ENCODE measurements around the gene RDH12. TPM values are rescaled to one million over a fixed set of nuclear protein-coding genes. Genes with fewer than 3 reads are reported as not detected.
"Not testable (repeated sequence)": the region's sequence is repeated elsewhere in the genome, so short reads cannot be mapped to it uniquely, and the experiment has no call there.

The RDH12 gene
- 0.51 TPM in 1 of 2 replicates, not detected in the other for total RNA-seq

DNA sequence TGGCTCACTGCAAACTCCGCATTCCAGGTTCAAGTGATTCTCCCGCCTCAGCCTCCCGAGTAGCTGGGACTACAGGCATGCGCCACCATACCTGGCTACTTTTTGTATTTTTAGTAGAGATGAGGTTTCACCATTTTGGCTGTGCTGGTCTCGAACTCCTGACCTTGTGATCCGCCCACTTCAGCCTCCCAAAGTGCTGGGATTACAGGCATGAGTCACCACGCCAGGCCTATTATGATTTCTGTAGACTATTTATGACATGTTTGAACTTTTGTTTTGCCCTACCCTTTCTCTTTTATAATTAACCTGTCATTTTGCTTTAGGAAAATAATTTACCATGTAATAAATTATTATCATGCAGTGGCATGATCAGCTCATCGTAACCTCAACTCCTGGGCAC lies at the start of gene RDH12:
Gene RDH12 (plus strand): TSS at position 395 of the 400 bp plus-strand sequence. CDS start 20,757 bp downstream, outside the sequence.
- not testable (repeated sequence) for DNase-seq (ENCODE audit: low read depth); H3K4me3 ChIP-seq (ENCODE audit: low read depth, low read length)

- TF ChIP-seq CTCF (conservative IDR thresholded peaks at IDR 0.05; ENCODE audit: low read depth, low read length): no peak
- no peak for DNase-seq (ENCODE audit: low read depth)
- H3K4me3 ChIP-seq (ENCODE audit: low read depth, low read length): no peak overlapping the region
Observed at GRCh38 chr14:67652189-67652588, 49.5 kb upstream of the RDH12 start.

DNA sequence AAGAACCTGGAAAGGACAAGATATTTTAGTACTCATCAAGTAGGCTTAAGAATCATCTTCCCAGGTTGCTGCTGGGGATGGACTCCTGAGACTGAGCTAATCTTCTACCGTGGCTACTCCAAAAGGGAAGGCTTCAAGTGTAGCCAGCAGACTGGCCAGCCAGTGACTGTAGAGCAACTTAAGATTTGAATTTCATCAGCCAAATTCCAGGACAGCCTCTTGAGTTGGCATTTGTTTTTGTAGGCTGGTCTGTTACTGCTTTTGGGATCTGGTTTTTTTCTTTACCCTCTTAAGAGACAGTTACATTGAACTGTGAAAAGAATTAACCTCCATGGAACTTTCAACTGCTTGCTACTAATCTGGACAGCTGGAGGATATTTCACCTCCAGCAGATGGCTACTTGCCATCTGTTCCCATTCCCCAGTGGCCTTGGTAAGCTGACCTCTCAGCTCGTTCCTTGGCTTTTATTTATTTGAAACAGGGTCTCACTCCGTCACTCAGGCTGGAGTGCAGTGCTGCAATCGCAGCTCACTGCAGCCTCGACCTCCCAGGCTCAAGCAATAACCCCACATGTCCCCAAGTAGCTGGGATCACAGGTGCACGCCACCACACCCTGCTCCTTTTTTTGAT lies 47.9 kb upstream of the RDH12 start:
- TF ChIP-seq CTCF (conservative IDR thresholded peaks at IDR 0.05; ENCODE audit: low read depth, low read length): no peak
- no peak overlapping the region for H3K4me3 ChIP-seq (ENCODE audit: low read depth, low read length)
- DNase-seq (ENCODE audit: low read depth): no peak

GRCh38 chr14:67663633-67664032 lies 38.1 kb upstream of the RDH12 start:
- no peak for DNase-seq (ENCODE audit: low read depth)
- TF ChIP-seq CTCF (conservative IDR thresholded peaks at IDR 0.05; ENCODE audit: low read depth, low read length): no peak
- H3K4me3 ChIP-seq (ENCODE audit: low read depth, low read length): no peak overlapping the region

DNA sequence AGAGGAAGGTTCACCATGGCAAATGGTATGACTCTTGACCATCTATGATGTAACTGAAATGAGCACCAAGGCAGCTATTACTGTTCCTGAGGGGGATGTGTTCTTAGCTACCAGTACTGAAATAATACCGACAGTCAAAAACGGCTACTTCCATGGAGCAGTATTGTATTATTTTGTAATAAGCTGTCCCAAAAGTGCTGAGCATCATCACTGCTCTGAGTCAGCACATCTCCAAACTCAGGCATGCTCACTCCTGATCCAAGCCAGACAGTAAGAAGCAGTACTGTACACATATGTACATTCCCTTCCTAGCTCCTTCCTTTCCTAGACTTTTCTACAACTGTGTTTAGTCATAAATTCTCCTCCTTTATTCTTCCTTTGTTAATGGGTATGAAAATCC lies 35.8 kb upstream of the RDH12 start:
- no peak for TF ChIP-seq CTCF (conservative IDR thresholded peaks at IDR 0.05; ENCODE audit: low read depth, low read length)
- DNase-seq (ENCODE audit: low read depth): no peak
- no peak overlapping the region for H3K4me3 ChIP-seq (ENCODE audit: low read depth, low read length)

DNA sequence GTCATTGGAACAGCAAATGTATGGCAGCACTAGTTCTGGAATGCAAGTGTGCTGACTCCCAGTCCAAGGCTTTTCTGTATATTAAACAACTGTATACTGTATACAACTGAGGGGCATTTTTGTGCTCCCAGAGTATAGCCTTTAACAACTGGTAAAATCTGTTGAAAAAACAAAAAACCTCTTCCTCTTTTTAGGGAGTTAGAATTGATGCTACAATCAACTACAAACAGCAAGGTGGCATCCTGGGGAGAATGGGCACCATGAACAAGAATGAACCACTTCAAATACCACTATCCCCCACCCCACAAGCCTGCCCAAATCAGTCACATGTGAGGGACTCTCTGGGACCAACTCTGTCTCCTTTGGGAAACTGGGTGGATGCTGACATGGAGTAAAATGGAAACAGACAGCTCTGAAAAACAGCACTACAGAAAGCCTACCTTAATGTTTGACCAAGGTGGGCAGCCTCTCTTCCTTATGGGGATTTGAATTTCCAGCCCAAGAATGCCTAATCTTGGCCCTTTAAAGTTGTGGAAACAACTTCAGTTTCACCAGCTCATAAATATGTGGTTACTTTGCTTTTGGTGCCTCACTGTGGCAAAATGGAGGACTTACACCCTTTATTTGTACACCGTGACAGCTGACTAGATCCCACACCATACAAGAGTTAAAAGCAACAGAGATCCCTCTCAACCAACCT lies 34.8 kb upstream of the RDH12 start:
- no peak overlapping the region for H3K4me3 ChIP-seq (ENCODE audit: low read depth, low read length)
- TF ChIP-seq CTCF (conservative IDR thresholded peaks at IDR 0.05; ENCODE audit: low read depth, low read length): peak; percentile 78
- DNase-seq (ENCODE audit: low read depth): no peak

GRCh38 chr14:67668559-67668958 lies 33.1 kb upstream of the RDH12 start:
- DNase-seq (ENCODE audit: low read depth): no peak
- no peak overlapping the region for H3K4me3 ChIP-seq (ENCODE audit: low read depth, low read length)
- TF ChIP-seq CTCF (conservative IDR thresholded peaks at IDR 0.05; ENCODE audit: low read depth, low read length): no peak

All from epithelial cell of proximal tubule (primary cell).